Epithelial cell of proximal tubule (primary cell): ENCODE measurements around the gene ARRB2. TPM values are rescaled to one million over a fixed set of nuclear protein-coding genes. Genes with fewer than 3 reads are reported as not detected.

ENCODE experiments used
- DNase-seq: peaks from one replicate; pipeline ENCODE4 v3.0.0-alpha.2; 2011; ENCODE audit warnings: low read depth
- H3K4me3 ChIP-seq: 2 replicates; pipeline ENCODE4 v1.5.1; 2011; ENCODE audit warnings: low read depth, mild to moderate bottlenecking, low read length
- CTCF ChIP-seq: conservative IDR thresholded peaks from 2 replicates; pipeline ENCODE4 v1.5.1; 2012; ENCODE audit warnings: low read depth, mild to moderate bottlenecking, low read length
- total RNA-seq: library from RNA; depleted of rRNA; stranded (reverse); fragments of >200 nt; gene quantifications from 2 replicates; pipeline ENCODE4 v1.2.3, GENCODE V29; 2015

ARRB2 gene
- total RNA-seq, 1 donor from 2014 or later: 19.9 TPM

- TF ChIP-seq CTCF: no peak
- DNase-seq: no peak
- no peak overlapping the region for H3K4me3 ChIP-seq
Measured at GRCh38 chr17:4743898-4744297, 33.5 kb downstream of the ARRB2 start.

GRCh38 chr17:4744999-4745969, 34.9 kb downstream of the ARRB2 start:
- no peak for TF ChIP-seq CTCF
- DNase-seq: no peak
- H3K4me3 ChIP-seq: no peak overlapping the region

- TF ChIP-seq CTCF: no peak
- no peak for DNase-seq
- no peak overlapping the region for H3K4me3 ChIP-seq
Measured at GRCh38 chr17:4747847-4748246, 37.4 kb downstream of the ARRB2 start.

- TF ChIP-seq CTCF: no peak
- H3K4me3 ChIP-seq: no peak overlapping the region
- DNase-seq: no peak
Measured at GRCh38 chr17:4748686-4749085, 38.3 kb downstream of the ARRB2 start.

- TF ChIP-seq CTCF: no peak
- H3K4me3 ChIP-seq: no peak overlapping the region
- no peak for DNase-seq
Measured at GRCh38 chr17:4750606-4751005, 40.2 kb downstream of the ARRB2 start.

- DNase-seq: no peak
- no peak for TF ChIP-seq CTCF
- no peak overlapping the region for H3K4me3 ChIP-seq
Measured at GRCh38 chr17:4751932-4752331, 41.5 kb downstream of the ARRB2 start.

GRCh38 chr17:4753392-4753791, 43.0 kb downstream of the ARRB2 start:
- DNase-seq: no peak
- no peak overlapping the region for H3K4me3 ChIP-seq
- no peak for TF ChIP-seq CTCF
